HG02759 (cell line): ENCODE data around the gene RAPGEF2.
"Not testable (repeated sequence)": the region's sequence is repeated elsewhere in the genome, so short reads cannot be mapped to it uniquely, and the experiment has no call there.

Experiments
- ATAC-seq: cut with Tn5 transposase; IDR thresholded peaks from one replicate; pipeline ENCODE4 v1.9.1; 2021; ENCODE audit warnings: mild to moderate bottlenecking, moderate library complexity; ENCODE audit not compliant: unreplicated experiment

RAPGEF2 gene

DNA sequence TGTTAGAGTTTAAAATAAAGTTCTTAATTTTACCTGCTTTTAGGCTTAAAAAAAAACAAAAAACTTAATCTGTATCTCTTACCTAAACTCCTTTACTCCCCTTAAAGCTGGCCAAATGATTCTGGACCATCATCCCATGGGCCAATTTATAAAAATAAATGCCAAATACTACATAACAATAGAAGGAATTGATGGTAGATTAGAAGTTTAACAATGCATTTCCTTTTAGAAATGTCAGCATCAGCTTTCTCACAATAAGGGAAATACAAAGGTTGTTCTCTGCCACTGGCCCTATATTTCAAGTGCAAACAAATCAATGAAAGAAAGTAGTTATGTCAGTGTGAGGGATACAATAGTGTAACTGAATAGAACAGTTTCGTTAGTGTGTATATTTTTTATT is 5.7 kb upstream of the RAPGEF2 start:
- no peak for ATAC-seq

DNA sequence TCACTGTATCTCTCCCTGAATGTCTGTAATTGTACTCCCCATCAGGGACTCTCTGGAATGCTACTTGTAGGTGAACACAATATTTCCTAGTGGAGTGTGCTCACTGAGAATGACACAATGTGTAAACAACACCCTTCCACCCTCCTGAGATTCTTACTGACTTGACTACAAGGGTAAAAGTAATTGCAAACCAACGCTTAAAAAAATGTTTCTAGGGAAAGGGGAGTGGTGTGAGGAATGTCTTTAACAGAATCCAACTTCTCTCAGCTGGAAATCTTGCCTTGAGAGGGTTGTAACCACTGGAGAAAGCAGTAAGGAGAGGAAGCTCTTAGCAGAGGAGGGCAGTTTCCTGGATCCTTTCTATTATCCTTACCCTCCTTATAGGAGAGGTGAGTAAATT is 5.1 kb upstream of the RAPGEF2 start:
- ATAC-seq, result no peak

DNA sequence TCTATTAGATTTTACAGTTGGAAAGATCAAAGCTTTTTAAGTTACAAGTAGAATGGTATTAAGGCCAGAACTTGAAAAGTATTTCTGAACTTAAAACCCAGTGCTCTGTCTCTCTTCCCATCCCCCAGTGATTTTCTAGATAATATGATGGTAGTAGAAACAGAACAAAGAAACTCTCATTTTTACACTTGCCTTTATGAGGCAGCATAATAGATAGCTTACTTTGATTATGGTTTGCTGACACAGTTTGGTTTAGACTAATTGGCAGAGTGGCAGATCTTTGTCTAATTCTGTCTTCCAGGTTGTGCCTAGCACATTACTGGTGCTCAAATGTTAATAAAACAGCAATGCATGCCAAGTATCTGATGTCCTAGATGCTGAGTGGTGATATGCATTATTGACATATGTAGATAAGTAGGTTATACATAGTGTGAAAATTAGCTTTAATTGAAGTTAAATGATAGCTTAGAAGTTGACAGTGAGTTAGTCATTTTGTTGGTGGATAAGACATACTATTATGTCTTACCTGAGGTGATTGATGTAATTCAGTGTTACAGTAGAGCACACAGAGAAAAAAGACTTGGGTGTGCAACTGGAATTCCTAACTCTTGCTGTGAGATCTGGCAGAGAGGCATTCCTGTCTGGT is 4.3 kb upstream of the RAPGEF2 start:
- ATAC-seq, result no peak

DNA sequence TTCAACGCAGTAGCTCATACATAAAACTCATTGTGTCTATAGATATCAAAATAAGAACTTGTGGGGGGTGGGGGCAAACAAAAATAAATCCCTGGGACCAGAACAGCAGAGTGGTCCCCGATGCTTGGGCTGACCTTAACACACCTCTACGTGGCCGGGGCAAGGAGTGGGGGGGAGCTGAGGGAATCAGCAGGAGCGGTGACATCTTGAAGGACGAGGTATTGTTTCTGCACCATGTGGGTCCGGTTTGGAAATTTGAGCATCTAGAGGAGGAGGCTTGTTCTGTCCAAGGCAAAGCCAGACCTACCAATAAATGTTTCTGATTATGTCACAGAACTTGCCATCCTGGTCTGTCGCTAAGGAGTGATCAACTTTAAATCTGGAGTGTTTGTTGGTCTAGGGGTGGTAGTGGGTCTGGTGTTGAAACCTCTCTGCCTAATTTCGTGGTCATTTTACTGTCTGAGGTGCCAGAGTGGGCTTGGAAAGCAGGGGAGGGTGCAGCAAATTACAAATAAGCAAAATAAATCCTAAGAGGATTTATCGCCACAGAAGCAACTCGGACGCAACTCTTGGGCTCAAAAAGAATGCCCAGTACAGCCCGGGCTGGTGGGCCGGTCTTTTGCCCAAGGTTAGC is 774 bp upstream of the RAPGEF2 start:
- no peak for ATAC-seq

DNA sequence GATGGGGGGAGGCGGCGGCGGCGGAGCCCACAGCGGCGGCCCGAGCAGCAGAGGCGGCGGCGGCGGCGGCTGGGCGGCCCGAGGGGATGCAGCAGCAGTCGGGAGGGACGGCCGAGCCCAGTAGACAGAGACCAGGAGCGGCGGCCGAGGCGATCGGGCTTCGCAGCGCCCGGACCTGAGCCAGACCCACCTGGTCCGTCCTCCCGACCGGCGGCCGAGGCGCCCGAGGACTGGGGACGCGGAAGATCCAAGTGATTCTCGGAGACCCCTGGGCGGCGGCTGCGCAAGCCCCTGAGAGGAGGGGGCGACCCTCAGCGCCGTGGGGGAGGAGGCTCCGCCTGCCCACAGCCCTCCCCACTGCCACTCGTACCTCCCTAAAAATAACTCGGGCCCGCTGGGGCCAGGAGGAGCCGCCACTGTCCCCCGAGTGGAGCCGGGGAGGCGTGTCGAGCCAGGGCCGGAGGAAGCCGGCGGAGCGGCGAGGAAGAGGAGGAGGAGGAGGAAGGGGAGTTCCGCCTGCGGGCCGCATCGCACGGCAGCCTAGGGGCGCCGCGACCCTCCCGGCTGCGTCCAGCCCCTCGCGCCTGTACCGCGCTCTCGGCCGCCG is 608 bp downstream of the RAPGEF2 start:
- ATAC-seq, result peak; percentile 25

DNA sequence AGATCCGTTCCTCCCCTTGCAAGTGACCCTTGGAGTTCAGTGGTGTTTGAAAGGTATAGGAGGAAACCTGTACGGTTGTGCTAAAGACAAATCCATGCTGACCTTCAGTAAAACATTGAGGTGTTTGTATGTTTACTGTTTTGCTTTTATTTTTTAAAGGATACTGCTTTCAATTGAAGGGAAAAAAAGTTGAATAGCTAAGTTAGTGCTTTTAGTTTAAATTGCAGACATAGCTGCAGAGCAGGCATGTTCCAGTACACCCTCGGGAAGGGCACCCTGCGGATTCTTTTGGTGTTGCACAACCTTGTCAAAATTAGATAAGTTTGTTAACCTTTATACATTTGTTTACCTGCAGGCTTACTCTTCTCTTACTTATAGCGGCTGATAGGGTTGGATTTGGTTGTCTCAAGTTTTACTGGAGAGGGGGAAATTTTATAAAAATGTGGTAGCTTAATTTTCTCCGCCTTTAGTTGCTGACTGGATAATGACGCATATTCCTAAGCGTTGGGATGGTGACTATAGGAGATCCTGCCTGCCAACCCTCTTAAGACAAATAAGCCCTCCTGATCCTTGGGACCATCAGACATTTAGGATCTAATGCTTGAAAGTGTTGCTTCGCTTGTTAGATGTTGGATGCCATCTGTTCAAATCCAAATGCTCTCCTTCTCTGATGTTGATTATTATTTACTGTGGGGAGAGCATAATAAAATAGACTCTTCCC is 2.0 kb downstream of the RAPGEF2 start:
- no peak for ATAC-seq

DNA sequence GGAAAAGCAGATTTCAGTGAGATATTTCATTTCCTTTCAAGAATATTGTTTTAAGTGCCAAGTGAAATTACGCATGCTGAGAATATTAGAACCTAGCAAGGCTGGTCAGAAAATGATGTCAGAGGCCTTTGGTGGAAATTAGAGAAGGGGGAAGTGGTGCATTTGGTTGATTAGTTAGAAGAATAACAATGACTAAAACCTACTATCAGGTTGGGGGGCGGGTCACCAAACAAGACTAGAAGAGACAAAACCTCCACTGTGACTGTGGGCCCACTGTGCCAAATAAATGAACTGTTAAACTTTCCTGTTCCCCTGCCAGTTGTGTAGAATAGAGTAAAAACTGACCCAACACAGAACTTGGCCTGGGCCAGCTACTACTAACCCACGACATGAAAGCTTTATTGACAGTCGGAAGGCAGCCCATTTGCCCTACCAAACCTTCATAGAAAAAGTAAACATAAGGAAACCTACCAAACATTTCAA is 2.9 kb downstream of the RAPGEF2 start:
- no peak for ATAC-seq

DNA sequence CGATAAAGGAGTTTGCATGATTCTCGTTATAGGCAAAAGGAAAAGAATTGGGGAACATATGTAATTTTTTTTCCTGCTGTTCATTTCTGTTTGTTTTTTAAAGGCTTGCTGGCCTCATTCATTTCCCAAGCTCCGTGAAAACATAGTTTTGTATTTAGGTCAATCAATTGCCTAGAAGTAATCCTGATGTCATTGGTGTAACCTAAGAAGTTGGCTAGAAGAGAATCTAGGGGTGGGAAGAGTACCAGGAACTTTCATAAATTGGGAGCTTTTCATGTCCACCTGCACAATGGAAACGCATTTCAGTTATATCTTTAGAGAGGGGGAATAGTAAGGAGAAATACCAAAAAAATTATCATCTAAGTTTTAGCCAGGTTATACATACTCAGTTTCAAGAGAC is 3.8 kb downstream of the RAPGEF2 start:
- no peak for ATAC-seq

DNA sequence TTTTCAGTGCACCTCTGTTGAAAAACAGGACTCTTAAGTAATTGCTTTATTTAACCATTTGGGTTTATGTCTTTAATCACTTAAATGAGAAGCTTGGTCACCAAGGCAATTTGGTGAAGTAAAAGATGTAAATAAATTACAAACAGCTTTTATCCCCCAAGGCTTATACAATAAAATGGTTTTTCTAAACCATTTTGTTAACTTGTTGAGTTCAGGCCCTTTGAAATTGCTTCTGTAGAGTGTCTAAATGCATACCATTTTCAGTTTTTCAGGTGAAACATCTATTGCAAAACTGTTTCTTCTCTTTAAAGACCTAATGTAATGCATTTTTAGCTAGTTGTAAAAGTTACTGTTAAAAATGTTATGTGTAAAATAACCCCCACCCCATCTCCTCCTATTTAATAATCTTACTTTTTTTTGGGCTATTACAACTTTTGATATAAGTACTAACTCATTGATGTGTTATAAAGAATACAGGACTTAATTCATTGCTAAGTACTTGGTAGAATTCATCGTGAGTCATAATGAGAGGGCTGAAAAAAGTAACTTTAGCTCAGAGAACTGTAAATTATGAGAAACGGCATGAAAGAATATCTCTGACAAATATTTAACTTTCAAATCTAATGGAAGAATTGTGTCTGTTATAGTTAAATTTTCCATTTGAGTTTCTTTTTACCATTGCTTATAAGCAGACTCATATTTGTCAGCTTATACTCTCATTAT is 4.5 kb downstream of the RAPGEF2 start:
- ATAC-seq, result no peak

DNA sequence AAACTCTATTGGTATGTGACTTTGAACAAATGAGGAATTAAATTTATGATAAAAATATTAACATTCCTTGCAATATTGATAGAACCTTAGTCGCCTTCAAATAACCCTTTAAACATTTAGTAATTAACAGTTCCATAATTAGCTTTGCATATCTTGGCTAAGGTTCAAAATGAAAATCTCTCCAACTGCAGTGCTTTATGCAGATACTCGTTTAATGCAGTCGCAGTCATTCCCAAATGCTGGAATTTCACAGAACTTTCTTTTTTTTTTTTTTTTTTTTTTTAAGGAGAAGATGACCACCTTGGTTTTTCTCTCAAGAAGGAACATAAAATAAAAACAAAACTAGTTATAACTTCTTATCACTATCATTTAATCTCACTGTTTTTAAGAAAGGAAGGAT is 5.2 kb downstream of the RAPGEF2 start:
- no peak for ATAC-seq

DNA sequence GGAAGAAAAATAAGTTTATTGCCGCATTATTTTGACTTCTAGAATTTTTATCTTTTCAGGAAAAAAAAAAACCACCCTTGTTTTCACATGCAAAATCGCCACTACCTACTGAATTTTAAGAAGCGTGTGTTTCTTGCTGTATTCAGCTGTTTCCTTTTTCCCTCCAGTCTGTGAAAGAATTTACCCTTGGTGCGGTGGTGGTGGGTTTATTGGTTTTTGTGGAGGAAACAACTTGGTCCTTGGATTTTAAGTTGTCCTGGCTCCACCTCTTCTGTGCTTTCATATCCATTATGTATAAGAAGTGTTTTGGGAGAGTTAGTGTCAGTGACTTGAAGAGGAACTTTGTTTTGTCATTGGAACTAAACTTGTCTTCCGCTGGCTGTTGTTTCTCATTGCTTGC is 8.1 kb downstream of the RAPGEF2 start:
- ATAC-seq, result no peak

DNA sequence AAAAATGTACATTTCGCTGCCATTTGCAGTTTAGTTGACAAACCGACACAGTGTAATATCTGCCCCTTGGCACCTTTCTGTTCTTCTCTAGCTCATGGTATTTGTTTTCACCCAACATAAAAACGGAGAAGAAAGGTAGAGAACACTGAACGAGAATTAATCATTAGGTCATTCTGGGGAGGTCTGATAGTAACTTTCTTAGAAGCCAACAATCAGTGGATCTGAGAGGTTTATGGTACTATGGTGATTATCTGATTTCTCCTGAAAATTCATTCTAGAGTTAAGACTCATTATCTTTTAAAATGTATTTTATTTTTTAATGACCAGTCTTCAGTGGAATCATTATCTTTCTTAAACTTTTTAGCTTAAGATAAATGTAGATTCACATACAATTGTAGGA is 8.5 kb downstream of the RAPGEF2 start:
- no peak for ATAC-seq

DNA sequence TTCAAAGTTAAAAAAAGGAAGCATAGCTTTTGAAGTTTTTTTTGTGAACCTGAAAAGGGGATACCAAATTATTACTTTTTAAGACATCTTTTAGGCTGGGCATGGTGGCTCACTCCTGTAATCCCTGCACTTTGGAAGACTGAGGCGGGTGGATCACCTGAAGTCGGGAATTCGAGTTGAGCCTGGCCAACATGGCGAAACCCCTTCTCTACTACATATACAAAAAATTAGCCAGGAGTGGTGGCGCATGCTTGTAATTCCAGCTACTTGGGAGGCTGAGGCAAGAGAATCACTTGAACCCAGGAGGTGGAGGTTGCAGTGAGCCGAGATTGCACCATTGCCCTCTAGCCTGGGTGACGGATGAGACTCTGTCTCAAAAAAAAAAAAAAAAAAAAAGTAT is 10.5 kb downstream of the RAPGEF2 start:
- not testable (repeated sequence) for ATAC-seq

DNA sequence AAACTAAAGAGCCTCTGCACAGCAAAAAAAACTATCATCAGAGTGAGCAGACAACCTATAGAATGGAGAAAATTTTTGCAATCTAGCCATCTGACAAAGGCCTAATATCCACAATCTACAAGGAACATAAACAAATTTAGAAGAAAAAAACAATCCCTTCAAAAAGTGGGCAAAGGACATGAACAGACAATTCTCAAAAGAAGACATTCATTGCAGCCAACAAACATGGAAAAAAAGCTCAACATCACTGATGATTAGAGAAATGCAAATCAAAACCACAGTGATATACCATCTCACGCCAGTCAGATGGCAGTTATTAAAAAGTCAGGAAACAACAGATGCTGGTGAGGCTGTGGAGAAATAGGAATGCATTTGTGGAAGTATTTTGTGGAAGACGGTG is 13.2 kb downstream of the RAPGEF2 start:
- not testable (repeated sequence) for ATAC-seq

DNA sequence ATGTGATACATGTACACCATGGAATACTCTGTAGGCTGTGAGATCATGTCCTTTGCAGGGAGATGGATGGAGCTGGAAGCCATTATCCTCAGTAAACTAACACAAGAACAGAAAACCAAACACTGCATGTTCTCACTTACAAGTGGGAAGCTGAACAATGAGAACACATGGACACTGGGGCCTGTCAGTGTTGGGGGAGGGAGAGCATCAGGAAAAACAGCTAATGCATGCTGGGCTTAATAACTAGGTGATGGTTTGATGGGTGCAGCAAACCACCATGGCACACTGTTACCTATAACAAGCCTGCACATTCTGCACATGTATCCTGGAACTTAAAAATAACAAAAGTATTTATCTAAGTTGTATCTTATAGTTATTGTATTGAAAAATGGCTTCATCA is 13.8 kb downstream of the RAPGEF2 start:
- not testable (repeated sequence) for ATAC-seq

DNA sequence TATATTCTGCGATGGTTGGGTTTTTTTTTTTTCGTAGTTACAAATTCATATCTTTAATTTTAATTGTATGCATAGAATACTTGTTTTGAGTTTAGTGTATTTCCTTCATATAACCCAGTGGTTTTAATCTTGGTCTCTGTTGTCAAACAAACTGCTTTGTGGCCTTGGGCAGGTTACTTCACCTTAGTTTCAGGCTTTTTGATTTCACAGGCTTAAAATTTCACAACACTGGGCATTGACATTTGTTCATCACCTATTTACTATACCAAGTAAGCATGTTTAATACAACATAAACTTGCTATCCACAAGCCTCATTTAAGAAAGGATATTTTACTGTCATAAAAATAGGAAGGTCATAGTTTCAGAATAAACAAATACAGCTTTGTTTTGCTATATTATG is 14.7 kb downstream of the RAPGEF2 start:
- ATAC-seq, result no peak

DNA sequence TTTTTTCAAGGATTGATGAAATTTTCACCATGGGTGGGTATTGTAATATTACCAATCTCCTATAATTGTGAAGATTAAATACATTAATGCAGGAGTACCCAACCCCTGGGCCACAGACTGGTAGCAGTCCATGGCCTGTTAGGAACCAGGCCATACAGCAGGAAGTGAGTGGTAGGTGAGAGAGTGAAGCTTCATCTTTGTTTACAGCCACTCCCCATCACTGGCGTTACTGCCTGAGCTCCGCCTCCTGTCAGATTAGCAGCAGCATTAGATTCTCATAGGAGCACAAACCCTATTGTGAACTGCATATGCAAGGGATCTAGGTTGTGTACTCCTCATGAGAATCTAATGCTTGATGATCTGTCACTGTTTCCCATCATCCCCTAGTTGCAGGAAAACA is 15.1 kb downstream of the RAPGEF2 start:
- ATAC-seq, result peak; percentile 59

DNA sequence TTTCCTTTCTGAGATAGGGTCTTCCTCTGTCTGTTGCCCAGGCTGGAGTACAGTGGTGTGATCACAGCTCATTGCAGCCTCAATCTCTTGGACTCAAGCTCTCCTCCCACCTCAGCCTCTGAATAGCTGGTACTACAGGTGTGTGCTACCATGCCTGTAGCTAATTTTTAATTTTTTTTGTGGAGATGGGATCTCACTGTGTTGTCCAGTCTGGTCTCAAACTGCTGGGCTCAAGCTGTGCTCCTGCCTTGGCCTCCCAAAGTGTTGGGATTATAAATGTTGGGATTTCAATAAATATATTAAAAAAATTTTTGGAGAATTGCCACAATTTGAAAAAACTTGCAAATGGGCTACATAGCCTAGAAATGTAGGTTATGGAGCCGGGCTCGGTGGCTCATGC is 18.5 kb downstream of the RAPGEF2 start:
- ATAC-seq, result no peak

DNA sequence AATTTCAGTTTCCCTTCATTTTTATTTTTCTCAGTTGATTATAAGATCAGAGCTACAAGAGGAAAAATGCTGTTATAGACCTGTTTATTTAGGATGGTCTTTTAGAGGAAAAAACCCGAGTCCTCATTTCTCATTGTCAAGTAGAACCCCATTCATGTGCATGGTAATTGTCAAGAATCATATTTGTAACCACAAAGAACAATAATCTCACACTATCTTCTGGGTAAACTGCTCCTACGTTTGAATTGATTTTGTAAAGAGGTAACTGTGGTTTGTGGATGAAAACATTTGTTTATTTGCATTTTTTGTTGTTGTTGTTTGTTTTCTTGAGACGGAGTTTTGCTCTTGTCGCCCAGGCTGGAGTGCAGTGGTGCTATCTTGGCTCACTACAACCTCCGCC is 23.8 kb downstream of the RAPGEF2 start:
- ATAC-seq, result no peak

DNA sequence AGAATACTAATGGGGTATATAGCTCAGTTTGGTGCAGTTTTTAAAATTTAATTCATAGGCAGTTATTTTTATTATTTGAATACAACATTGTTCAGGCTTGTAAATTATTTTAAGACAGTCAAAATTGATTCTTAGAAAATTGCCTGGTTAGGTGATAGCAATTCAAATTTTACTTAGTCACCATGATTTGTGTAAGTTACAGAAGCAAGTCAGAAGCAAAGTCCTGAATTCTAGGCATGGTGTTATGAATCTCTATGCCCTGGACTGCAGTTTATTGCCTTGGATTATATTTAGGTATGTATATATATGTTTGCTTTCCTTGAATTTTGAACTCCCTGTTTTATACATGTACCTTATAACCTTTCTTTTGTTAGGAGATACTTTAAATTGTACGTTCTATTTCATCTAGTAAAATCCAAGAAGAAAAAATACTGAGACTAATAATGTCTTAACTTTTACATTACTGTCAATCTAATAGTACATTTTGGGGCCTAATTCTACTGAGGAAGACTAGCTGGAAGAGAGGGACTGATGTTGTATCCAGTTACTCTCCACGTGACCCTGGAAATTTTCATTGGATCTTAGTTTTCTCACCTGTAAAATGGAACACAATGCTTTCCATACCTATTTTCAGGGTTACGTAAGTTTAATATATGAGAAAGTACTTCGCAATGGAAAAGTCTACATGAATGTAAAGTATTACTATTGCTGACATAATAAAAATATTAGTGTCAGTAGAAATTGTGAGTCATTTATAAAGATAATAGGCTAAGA is 25.1 kb downstream of the RAPGEF2 start:
- no peak for ATAC-seq
